Stimulated activated naive CD4-positive, alpha-beta T cell treated with Interleukin-2 at 50 U/mL for 16 hours (primary cell): ENCODE results near the gene PPP1R13B.
"Not testable (repeated sequence)": the region's sequence is repeated elsewhere in the genome, so short reads cannot be mapped to it uniquely, and the experiment has no call there.

Experiments
- DNase-seq: peaks from one replicate; lab custom pipeline; 2025; lab: John Stamatoyannopoulos, UW

The PPP1R13B gene

DNA sequence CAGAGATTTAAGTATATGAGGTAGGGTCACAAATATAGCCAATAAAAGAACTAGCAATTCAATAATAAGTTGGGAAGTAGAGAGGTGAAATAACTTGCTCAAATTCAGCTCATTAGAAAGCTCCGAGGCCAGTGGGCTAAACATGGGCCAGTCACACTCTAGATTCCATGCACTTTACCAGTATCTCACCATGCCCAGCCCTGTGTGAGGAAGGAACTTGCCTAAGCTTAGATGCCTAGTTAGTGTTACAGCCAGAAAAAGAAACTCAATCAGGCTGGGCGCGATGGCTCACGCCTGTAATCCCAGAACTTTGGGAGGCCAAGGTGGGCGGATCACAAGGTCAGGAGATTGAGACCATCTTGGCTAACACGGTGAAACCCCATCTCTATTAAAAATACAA lies 71.1 kb downstream of the PPP1R13B start:
- DNase-seq: not testable (repeated sequence)

DNA sequence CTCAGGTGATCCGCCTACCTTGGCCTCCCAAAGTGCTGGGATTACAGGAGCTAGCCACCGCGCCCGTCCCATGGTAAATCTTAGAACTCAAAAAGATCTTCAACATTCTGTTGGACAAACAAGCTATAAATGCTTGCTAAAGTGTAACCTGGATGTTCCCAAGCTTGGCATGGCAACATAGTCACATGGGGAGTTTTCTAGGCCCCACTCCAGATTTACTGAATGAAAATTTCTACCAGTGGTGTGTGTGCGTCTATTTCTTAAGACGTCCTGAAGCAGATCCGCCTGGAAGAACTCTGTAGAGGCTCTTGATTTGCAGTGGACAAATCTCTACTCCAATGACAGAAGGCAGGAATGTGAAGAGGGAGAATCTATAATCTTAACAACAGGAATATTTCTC lies 71.9 kb downstream of the PPP1R13B start:
- no peak for DNase-seq

DNA sequence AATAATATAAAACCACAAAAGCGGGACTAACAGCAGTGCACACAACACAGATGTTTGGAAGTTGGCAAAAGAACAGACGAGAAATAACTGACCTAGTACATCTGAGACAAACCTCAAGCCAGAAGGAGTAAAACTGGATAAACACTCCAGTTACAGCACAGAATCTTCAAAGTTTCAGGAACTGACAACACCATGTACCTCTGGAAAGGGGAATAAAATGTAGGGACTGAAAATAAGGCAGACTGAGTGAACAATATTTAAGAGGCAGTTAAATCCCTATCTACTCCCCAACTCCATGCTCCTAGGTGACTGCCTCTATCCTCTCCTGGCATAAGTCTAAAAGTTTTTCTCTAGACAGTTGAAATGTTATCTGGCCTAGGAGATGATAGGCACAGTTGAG lies 73.9 kb downstream of the PPP1R13B start:
- no peak for DNase-seq

DNA sequence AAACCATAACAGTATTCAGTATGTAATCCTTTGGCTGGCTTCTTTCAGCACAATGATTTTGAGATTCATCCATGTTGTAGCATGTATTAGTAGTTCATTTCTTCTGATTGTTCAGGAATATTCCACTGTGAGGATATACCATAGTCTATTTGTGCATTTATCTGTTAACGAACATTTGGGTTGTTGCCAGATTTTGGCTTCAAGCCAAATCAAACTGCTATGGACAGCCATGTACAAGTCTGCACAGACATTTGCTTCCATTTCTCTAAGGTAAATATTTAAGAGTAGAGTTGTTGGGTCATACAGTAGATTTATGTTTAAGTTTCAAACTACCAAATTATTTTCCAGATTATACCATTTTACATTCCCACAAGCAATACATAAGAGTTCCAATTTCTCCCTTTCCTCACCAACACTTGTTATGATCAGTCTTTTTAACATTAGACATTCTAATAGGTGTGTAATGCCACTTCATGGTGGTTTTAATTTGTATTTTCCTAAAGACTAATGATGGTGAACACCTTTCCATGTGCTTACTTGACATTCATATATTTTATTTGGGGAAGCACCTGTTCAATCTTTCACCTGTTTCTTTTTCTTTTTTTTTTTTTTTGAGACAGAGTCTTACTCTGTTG lies 75.2 kb downstream of the PPP1R13B start:
- no peak for DNase-seq

DNA sequence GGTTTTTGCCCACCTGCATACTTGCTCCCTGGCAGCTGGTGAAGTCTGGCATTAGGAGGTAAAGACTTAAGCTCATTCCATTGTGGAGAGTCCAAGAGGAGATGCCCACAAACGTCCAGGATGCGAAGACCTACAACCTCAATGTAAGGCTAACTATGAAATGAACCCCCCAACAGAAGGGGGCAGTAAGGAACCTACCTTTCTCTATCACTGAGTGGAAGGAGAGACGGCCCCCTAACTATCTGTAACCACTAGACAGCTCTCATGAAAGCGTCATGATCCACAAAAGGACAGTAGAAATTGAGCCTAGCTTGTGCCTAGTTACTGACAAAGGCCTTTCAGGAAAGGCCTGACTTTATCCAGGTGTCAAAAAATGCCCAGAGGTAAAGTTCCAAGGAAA lies 76.5 kb downstream of the PPP1R13B start:
- DNase-seq: no peak

DNA sequence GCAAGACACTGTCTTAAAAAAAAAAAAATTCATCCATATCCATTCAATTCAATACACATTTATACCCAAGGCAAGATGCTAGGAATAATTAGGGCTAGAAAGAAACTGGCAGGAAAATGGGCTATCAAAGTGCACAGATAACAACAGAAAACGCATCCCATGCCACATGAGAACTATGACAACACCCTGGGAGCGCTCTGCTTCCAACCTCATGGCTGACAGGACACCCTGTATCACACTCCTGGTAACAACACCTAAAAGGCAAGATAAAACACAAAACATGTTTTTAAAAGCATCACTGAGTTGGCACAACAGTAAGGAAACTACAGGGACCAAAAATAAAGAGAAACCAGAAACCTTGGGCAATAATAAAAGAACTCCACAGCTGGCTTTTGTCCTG lies 76.9 kb downstream of the PPP1R13B start:
- DNase-seq: no peak

DNA sequence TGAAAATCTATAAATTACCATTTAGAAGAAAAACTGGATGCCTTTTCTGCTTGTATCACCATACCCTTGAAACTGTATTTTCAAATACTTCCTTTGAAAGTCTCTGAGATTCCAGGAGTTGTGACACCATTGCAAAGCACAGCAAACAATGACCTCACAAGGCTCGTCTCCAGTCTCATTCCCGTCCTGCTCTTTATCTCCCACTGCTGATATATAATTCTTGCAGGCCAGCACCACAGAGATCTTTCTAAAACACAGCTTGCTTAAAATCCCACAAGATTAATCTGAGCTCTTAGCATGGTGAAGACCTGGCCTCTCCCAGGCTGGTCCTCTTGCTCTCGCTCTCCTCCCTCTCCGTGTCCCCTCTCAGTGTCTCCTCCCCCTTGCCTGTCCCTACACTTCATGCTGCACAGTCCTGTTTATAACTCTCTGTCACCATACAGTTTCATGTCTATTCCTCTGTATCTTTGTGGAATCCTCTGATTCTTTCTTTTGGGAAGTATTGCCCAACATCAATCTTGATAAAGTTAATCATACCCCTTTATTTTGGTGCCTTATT lies 80.0 kb downstream of the PPP1R13B start:
- DNase-seq: no peak

DNA sequence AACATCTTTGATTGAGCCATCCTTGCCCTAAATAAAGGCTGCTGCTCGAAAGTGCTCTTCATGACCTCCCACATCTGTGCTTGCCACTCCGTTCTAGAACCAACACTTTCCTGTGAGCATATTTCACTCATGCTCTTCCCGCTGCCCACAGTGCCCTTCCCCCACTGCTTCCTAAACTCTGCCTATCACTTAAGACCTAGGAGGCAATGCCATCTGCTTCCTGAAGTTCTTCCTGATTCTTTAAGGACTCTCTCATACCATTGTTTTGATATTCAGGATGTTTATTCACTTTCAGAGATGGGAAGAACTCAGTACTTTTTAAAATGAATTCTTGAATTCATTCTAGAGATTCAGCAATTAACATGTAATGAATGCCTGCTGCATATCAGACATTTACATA lies 81.8 kb downstream of the PPP1R13B start:
- DNase-seq: no peak

DNA sequence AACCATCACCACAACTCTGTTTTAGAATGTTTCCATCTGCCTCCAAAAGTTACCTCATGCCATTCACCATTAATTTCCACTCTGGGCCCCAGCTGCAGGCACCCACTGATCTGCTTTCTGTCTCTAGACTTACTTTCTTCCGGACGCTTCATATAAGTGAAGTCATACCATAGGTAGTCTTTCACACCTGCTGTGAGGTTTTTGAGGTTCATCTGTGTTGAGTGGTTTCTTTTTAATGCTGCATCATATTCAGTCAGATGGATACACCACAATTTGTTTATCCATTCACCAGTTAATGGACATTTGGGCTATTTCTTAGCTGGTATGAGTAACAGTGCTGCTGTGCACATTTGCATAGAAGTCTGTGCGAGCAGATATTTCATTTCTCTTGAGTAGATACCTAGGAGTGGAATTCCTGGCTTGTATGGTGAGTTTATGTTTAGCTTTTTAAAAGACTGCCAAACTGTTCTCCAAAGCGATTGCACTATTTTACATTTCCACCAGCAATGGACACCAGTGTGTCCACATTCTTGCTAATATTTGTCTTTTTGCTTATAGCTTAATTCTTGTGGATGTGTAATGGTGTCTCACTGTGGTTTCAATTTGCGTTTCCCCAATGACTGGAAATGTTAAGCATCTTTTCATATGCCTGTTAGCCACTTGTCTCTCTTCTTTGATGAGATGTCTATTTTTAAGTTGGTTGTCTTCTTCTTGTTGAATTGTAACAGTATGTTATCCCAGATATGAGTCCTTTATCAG lies 83.5 kb downstream of the PPP1R13B start:
- no peak for DNase-seq

DNA sequence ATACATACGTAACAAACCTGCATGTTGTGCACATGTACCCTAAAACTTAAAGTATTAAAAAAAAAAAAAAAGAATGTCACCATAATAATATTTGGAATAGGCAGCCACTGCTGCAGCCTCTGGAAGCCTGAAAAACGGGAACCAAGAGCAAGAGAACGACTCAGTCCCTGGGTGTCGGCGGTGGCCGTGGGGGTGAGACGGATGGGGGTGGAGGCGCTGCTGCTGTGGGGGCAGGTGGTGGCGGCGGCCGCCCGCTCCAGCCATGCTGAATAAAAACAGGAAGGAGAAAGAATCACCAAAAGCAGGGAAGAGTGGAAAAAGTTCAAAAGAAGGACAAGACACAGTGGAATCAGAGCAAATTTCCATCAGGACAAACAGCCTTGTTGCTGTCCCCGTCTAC lies 84.8 kb downstream of the PPP1R13B start:
- DNase-seq: no peak

DNA sequence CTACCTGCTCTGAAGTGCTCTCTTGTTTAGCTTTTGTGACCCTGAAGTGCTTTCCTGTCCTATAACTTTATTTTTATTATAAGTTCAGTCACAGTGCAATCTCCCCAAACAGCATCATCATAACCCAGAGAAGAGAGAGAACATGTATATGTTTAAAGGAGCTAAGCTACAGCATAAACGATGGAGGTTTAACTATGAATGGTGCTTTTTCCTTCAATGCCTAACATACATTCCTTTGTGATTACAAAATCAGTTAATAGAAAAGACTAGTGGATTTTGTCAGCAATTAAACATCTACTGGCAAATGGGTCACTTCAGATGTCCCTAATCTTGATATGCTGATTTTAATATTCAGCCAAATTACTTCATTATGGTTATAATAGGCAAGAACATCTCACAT lies 85.3 kb downstream of the PPP1R13B start:
- DNase-seq: no peak

DNA sequence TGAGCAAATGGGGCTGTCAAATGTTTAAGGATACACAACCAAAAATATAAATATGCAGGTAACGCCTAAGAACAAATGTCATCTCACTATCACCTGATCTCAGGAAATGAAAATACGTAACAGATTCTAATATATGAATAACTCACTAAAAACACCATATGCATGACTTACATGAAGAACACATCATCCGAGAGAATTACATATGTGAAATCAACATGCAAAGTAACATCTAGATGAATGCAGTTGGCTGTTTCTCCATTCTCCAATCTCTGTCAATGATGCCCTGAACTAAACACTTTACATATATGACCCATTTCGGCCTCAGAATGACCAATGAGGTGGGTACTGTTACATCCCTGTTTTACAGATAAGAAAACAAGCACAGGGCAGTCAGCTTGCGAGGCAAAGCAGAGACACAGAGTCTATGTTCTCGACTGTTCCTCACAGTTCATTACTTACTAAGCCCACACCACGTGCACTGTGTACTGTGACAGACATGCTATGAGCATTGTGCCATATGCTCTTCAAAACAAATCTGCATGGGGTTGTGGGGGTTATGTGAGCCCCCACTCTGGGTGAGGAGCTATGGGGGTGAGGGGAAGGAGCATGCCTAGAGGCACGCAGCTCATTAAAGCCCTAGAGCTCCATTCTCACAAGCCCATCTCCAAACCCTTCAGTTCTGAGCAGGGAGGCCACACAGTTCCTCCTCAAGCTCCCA lies 89.2 kb downstream of the PPP1R13B start:
- DNase-seq: no peak

DNA sequence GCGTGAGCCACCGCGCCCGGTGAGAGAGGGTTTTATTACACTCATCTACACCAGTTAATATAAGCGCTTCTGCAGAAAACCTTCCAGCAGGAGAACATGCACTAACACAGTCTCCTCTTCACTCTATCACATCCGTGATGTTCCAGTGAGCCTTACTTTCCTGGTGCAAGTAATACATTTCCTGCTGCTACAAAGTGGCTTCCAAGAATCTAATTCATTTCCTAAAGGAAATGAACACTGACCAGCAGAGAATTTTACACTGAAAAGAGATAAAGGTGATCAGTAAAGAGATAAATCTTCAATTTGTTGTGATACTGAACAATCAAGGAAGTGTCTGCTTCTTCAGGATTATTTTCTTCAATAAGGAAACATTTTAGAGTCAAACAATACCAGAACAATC lies 92.3 kb downstream of the PPP1R13B start:
- no peak for DNase-seq

DNA sequence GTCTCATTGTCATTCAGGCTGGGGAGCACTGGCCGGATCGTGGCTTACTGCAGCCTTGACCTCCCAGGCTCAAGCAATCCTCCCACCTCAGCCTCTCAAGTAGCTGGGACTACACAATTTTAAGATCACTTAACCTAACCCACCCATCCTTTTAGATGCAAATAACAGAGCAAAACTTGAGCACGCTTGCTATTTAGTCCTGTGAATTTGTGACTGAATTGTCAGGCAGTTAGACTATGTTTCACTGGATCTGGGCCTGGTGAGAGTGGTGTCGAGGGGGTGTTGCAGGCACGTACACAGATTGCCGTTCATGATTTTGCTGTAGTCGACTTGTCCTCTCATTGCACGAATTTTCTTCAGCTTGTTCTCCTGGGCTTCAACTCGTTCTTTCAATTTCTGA lies 93.6 kb downstream of the PPP1R13B start:
- no peak for DNase-seq

DNA sequence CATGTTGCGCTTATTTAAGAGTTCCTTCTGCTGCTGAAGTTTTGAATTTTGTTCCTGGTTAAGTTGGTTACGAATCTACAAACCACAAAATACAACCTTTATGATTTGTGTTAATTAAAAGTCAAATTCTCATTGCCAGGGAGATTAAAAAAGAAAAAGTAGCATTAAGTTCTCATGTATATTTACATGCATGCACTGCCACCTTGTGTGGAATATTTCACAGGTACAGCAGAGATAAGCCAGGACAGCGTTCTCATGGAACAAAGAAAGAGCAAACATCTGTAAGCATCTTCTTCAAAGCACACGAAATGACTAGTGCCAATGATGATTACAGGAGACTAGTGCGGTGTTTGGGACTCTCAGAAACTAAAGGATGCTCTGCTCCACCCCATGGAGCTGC lies 97.5 kb downstream of the PPP1R13B start:
- no peak for DNase-seq

DNA sequence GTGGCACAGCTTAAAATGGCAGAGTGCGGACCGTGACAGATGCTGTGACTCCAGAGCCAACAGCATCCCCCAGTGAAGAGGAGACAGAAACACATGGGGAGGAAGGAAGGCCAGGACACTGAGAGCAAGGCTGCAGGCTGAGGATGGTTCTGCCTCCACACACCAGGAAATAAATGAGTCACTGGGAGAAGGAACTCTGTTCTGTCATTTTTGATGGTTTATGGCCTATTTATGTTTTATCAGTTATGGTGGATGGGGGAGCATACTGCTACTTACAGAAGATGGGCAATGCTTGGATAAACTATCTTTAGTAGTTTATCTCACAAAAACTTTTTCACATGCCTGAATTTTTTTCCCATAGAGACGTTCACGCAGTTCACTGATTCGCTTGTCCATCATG lies 97.9 kb downstream of the PPP1R13B start:
- DNase-seq: no peak

DNA sequence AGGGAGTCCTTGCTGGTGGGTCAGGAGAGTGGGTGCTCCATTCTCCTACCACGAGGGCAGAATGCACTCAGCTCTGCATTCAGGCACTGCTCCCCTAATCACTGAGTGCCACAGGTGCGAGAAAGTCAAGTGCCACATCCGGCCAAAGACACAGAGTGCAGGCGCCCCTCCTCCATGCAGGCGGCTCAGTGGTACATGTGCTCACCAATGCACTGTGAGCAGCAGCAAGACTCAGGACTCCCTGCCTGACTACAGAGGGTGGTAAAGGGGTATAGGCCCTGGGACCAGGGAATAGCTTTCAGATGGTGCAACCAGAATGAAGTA lies 98.9 kb downstream of the PPP1R13B start:
- DNase-seq: peak; percentile 4

DNA sequence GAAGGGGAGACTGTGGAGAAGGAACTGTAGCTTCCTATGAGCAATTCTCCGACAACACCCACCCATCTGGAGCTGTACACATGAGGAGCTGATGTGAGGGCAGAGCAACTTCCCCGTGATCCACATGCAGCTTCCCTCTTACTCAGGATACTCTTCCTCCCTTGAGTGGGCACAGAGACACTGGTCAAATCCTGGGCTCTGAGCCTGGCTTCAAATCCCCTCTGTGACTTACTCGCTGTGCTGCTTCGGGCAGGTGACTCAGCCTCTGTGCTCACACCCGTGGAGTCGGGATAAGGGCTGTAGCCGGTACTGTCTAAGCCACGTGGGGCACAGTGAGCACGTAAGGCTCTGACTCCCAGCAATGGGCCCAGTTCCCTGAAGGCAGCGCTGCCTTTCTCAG lies 100.7 kb downstream of the PPP1R13B start:
- DNase-seq: no peak

DNA sequence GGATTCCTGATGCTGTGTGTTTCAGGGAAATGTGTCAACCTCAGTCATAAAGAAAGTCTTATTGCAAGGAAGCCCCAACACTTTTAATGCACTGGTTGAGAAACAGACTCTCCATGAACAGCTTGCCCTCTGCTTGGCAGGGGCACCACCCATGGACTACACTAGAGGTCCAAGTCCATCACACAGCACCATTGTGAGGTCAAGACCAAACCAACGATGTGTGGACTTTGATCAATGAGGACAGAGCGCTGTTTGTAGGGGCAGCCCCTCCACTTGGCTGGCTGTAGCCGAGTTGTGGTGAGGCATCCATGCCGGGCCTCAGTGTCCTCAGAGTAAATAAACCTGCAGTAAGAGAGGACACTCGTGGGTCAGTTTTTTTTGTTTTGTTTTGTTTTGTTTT lies 102.0 kb downstream of the PPP1R13B start:
- DNase-seq: no peak

DNA sequence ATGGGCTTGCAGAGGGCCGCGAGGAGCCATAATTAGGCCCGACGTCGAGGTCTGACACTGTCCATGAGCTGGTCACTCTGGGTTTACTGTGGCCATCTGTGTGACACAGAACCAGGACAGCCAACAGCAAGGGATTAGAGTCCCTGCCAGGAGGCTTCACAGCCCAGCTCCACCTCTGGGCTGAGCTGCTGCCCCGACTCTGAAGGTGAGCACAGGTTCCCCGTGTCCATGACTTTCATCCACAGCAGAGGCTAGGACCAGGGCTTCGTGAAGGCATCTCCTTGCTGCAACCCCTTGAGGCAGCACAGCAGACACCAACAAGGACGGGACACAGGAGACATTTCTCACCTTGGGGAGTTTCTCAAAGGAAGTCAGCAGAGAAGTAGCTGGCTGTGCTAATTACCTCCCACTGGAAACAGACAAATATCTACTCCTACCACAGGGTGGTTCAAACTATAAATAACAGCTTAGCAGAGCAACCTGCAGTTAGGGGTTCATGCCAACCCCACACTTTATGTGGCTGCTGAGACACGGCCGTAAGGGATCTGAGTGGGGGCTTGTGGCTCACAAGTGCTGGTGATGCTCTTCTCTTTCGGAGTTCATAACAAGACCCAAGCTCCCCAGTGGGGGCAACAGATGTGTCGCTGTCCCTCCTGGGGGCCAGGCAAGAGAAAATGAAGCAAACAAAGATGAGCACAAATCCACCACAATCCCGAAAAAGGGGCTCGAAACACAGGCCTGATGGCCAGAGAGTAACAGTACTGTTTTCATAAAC lies 102.6 kb downstream of the PPP1R13B start:
- DNase-seq: no peak

DNA sequence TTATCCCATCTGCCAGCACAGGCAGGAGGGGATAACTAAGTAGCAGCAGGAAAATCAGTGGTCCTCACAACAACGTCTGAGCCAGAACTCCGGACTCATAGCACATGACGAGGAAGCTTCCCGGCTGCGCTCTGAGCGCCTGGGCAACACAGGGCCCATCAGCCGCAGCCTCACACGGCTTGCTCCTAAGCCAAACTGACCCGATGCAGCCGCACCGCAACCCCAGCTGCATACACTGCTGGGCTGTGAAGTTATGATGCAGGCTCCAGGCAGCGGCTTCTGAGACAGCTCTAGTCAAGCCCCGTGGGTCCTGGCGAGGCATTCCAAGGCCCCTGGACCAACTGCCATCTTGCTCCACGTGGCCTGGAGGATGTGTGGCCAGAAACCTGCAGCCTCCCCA lies 103.7 kb downstream of the PPP1R13B start:
- DNase-seq: no peak

DNA sequence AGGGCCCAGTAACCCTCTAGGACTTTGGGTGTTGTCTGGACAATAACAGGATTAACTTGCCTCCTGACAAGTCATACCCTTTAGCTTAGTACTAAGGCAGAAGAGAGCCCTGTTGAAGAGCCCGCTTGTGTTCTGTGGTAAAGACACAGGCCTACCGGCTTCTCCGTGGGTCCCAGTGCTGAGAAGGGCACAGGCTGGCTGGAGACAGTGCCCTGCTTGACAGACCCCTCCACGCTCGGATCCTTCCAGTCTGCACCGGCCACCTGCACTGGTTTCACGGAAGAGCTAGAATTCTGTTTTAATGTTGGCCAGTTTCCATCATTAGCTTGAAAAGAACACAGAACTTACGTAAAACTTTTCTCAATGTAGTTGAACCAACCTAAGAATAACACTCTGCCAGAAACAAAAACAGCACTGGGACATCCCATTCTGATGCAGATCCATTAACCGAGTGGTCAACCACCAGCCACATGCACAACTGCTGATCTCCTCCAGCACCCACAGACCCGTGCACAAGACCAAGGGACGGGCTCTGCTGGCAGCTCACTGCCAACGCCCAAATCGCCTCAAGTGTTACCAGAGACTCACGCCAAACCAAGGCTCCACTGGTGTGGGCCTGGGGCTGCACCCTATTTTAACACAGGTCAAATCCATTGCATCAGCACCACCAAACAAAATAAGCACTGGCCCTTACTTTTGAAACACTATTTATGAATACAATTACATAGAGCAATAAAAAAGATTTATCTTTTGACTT lies 104.7 kb downstream of the PPP1R13B start:
- no peak for DNase-seq
